ENCODE measurements around the gene MOB3B.
"Not testable (repeated sequence)": the region's sequence is repeated elsewhere in the genome, so short reads cannot be mapped to it uniquely, and the experiment has no call there.

MOB3B gene

GRCh38 chr9:27504259-27504658, 25.4 kb downstream of the MOB3B start:
- TF ChIP-seq CTCF (IDR thresholded peaks at IDR 0.05; ENCODE audit: low read depth, low read length) = no peak
- H3K4me3 ChIP-seq (ENCODE audit: low read depth, low read length) = no peak overlapping the region

- no peak for TF ChIP-seq CTCF (IDR thresholded peaks at IDR 0.05; ENCODE audit: low read depth, low read length)
- no peak overlapping the region for H3K4me3 ChIP-seq (ENCODE audit: low read depth, low read length)
Observed at GRCh38 chr9:27503623-27504022, 26.0 kb downstream of the MOB3B start.

- H3K4me3 ChIP-seq (ENCODE audit: low read depth, low read length) = not testable (repeated sequence)
Observed at GRCh38 chr9:27500902-27501301, 28.7 kb downstream of the MOB3B start.

GRCh38 chr9:27499451-27499850, 30.2 kb downstream of the MOB3B start:
- no peak overlapping the region for H3K4me3 ChIP-seq (ENCODE audit: low read depth, low read length)
- TF ChIP-seq CTCF (IDR thresholded peaks at IDR 0.05; ENCODE audit: low read depth, low read length) = no peak

GRCh38 chr9:27497883-27498417, 31.7 kb downstream of the MOB3B start:
- TF ChIP-seq CTCF (IDR thresholded peaks at IDR 0.05; ENCODE audit: low read depth, low read length) = no peak
- no peak overlapping the region for H3K4me3 ChIP-seq (ENCODE audit: low read depth, low read length)

GRCh38 chr9:27496135-27496504, 33.5 kb downstream of the MOB3B start:
- no peak overlapping the region for H3K4me3 ChIP-seq (ENCODE audit: low read depth, low read length)
- no peak for TF ChIP-seq CTCF (IDR thresholded peaks at IDR 0.05; ENCODE audit: low read depth, low read length)

- no peak overlapping the region for H3K4me3 ChIP-seq (ENCODE audit: low read depth, low read length)
- no peak for TF ChIP-seq CTCF (IDR thresholded peaks at IDR 0.05; ENCODE audit: low read depth, low read length)
Observed at GRCh38 chr9:27495480-27496134, 34.0 kb downstream of the MOB3B start.

GRCh38 chr9:27491154-27491553, 38.5 kb downstream of the MOB3B start:
- no peak overlapping the region for H3K4me3 ChIP-seq (ENCODE audit: low read depth, low read length)
- no peak for TF ChIP-seq CTCF (IDR thresholded peaks at IDR 0.05; ENCODE audit: low read depth, low read length)

Data from WI38 (cell line).